Activated T-helper 1 cell treated with anti-CD3 and anti-CD28 coated beads, Interleukin-12 subunit alpha, Interleukin-12 subunit beta, Interleukin-2, Interleukin-4 antibody, amounts not matched to agents 30 ng/mL and 10 ng/mL and 1 ng/mL, durations not matched to agents 14 hours and 24 hours and 36 hours (primary cell): ENCODE measurements around the gene VARS2. TPM values are rescaled to one million over a fixed set of nuclear protein-coding genes. Genes with fewer than 3 reads are reported as not detected.

ENCODE experiments used
- DNase-seq: peaks from one replicate; pipeline ENCODE4 v3.0.0; 2021; ENCODE audit warnings: low spot score
- H3K27ac Mint-ChIP-seq: one replicate; pipeline ENCODE4 v1.8.0; 2021; ENCODE audit warnings: mild to moderate bottlenecking, mixed read lengths
- H3K27me3 Mint-ChIP-seq: one replicate; pipeline ENCODE4 v1.8.0; 2022; ENCODE audit warnings: mild to moderate bottlenecking, moderate library complexity, mixed read lengths; ENCODE audit not compliant: insufficient read depth
- H3K36me3 Mint-ChIP-seq: one replicate; pipeline ENCODE4 v1.8.0; 2021; ENCODE audit warnings: low read depth, mixed read lengths
- H3K4me1 Mint-ChIP-seq: one replicate; pipeline ENCODE4 v1.8.0; 2021; ENCODE audit warnings: low read depth, mixed read lengths
- H3K4me3 Mint-ChIP-seq: one replicate; pipeline ENCODE4 v1.8.0; 2021; ENCODE audit warnings: mild to moderate bottlenecking, moderate library complexity, mixed read lengths
- H3K9me3 Mint-ChIP-seq: one replicate; pipeline ENCODE4 v1.8.0; 2021; ENCODE audit warnings: mixed read lengths
- intact Hi-C: fragments of 100-400 bp; cut with micrococcal nuclease; formaldehyde crosslinking; loops from one replicate; pipeline ENCODE4 v1.15.1; 2024
- total RNA-seq: library from RNA; stranded (reverse); gene quantifications from 2 replicates; pipeline ENCODE4 v1.2.3, GENCODE V29; 2022

The VARS2 gene
- total RNA-seq, 1 donor from 2014 or later: 74.0 TPM

GRCh38 chr6:30970946-30971345, 56.9 kb downstream of the VARS2 start:
- Mint-ChIP-seq H3K27me3 (peaks cover 19% of the 10 kb centered on the region), H3K9me3 (no peaks in the 10 kb centered on the region), H3K36me3 (no peaks in the 10 kb centered on the region), H3K27ac (no peak overlapping the region), H3K4me1 (peaks cover 5% of the 10 kb centered on the region), H3K4me3 (no peak overlapping the region)
- intact Hi-C loops: no loop called here
- DNase-seq: no peak

GRCh38 chr6:30972816-30973215, 58.8 kb downstream of the VARS2 start:
- Mint-ChIP-seq H3K36me3 (no peaks in the 10 kb centered on the region), H3K4me3 (no peak overlapping the region), H3K4me1 (peaks cover 5% of the 10 kb centered on the region), H3K27me3 (peaks cover 18% of the 10 kb centered on the region), H3K27ac (no peak overlapping the region), H3K9me3 (no peaks in the 10 kb centered on the region)
- DNase-seq: no peak
- intact Hi-C loops: no loop called here

- no peak overlapping the region for H3K27ac Mint-ChIP-seq
- H3K4me3 Mint-ChIP-seq: no peak overlapping the region
- H3K9me3 Mint-ChIP-seq: no peaks in the 10 kb centered on the region
- no peak for DNase-seq
- H3K27me3 Mint-ChIP-seq: peaks cover 34% of the 10 kb centered on the region
- H3K4me1 Mint-ChIP-seq: no peaks in the 10 kb centered on the region
- no peaks in the 10 kb centered on the region for H3K36me3 Mint-ChIP-seq
- intact Hi-C loops: no loop called here
Observed at GRCh38 chr6:30974490-30975252, 60.6 kb downstream of the VARS2 start.

Other genes starting within 250 kb of the VARS2 start
- gene DHX16, start 241.2 kb upstream of the VARS2 start, total RNA-seq: 52.0 and 54.2 TPM in 2 replicates
- gene PPP1R18, start 227.6 kb upstream of the VARS2 start, total RNA-seq: 203 and 213 TPM in 2 replicates
- 15.5 and 15.9 TPM in 2 replicates for gene NRM, start 223.3 kb upstream of the VARS2 start, total RNA-seq
- gene MDC1, start 197.0 kb upstream of the VARS2 start, total RNA-seq: 93.7 and 95.7 TPM in 2 replicates
- gene TUBB, start 193.9 kb upstream of the VARS2 start, total RNA-seq: 1,001 and 1,002 TPM in 2 replicates
- gene FLOT1, start 171.6 kb upstream of the VARS2 start, total RNA-seq: 252 and 262 TPM in 2 replicates
- 578 and 603 TPM in 2 replicates for gene IER3, start 169.7 kb upstream of the VARS2 start, total RNA-seq
- 21.4 and 24.8 TPM in 2 replicates for gene DDR1, start 29.7 kb upstream of the VARS2 start, total RNA-seq
- gene GTF2H4, start 6.0 kb upstream of the VARS2 start, total RNA-seq: 65.3 and 71.3 TPM in 2 replicates
- gene SFTA2, start 17.9 kb downstream of the VARS2 start, total RNA-seq: not detected in 2 replicates
- gene MUCL3, start 26.7 kb downstream of the VARS2 start, total RNA-seq: not detected in 2 replicates
- not detected in 2 replicates for gene MUC21, start 69.5 kb downstream of the VARS2 start, total RNA-seq
- gene MUC22, start 96.2 kb downstream of the VARS2 start, total RNA-seq: not detected in 2 replicates
- gene C6orf15, start 198.3 kb downstream of the VARS2 start, total RNA-seq: not detected in 2 replicates
- gene PSORS1C1, start 200.6 kb downstream of the VARS2 start, total RNA-seq: 0.26 TPM in 1 of 2 replicates, not detected in the other
- gene CDSN, start 206.2 kb downstream of the VARS2 start, total RNA-seq: not detected in 2 replicates
- not detected in 2 replicates for gene PSORS1C2, start 224.8 kb downstream of the VARS2 start, total RNA-seq
- 50.9 and 51.3 TPM in 2 replicates for gene CCHCR1, start 243.6 kb downstream of the VARS2 start, total RNA-seq
- gene TCF19, start 244.4 kb downstream of the VARS2 start, total RNA-seq: 75.9 and 78.4 TPM in 2 replicates